ENCODE results near the gene GATA6. TPM values are rescaled to one million over a fixed set of nuclear protein-coding genes. Genes with fewer than 3 reads are reported as not detected.

The GATA6 gene
- total RNA-seq, 1 experiment from 2014 or later: 3.3 TPM

DNA sequence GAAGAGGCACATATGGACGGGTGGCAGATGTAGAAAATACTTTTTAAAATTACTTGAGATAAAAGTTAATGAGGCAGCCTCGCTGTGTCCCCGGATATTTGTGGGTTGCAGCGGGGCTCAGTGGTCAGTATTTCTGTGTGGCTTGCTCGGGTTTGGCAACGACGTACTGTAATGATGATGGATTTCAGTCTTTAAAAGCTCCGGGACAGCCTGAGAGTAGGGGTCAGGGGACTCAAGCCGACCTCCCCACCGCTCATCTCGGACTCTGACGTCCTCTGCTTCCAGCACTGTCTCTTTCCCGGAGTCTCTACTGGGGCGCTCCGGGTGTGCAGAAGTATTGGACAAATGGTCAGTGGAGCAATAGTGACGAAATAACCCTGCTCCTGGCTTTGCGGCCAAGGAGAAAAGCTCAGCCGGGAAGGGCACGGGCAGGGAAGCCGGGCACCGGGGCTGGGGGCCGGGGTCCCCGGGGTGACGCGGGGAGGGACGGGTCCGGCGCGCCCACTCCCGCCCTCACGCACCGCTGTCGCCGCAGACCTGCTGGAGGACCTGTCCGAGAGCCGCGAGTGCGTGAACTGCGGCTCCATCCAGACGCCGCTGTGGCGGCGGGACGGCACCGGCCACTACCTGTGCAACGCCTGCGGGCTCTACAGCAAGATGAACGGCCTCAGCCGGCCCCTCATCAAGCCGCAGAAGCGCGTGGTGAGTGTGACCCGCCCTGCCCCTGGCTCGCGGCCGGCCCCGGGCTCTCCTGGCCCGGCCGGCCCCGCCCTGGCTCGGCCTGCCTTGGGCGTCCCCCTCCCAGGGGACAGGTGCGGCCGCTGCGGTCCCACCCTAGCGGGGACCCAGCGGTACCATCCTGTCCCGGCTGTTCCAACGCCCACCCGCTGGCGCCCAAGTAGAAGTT, 7.3 kb downstream of the GATA6 start:
- intact Hi-C loops (cut with micrococcal nuclease): no loop called here
- no peak for TF ChIP-seq EZH2phosphoT487 (IDR thresholded peaks at IDR 0.05; ENCODE audit: borderline replicate concordance)
- no peak for TF ChIP-seq ATF3 (IDR thresholded peaks at IDR 0.05)
- TF ChIP-seq SIN3A (IDR thresholded peaks at IDR 0.05; ENCODE audit: low read depth): no peak
- no peak for TF ChIP-seq SRF (IDR thresholded peaks at IDR 0.05; ENCODE audit: low read depth)
- no peak for TF ChIP-seq SP1 (IDR thresholded peaks at IDR 0.05; ENCODE audit: low read depth)
- TF ChIP-seq POLR2AphosphoS5 (IDR thresholded peaks at IDR 0.05; ENCODE audit: low read depth, low read length): no peak
- no peak for TF ChIP-seq MAX (IDR thresholded peaks at IDR 0.05)
- DNase-seq (ENCODE audit: low read depth, low spot score): no peak
- H3K4me1 ChIP-seq (ENCODE audit: control insufficient read depth in 1 of 2, insufficient read depth in 2 of 2, low read length in 2 of 2): no peaks in the 10 kb centered on the region
- ChIA-PET CTCF (no interaction called here), POLR2A (no interaction called here), RAD21 (ENCODE audit: low non-redundant PET in 1 of 2, low total read pairs in 2 of 2, uncharacterized antibody in 2 of 2, unreplicated experiment in 2 of 2) (no interaction called here)
- ATAC-seq: no peak
- H3K9ac ChIP-seq (ENCODE audit: low read length): no peak overlapping the region
- peaks cover 0 to 14% of the 10 kb centered on the region in 2 experiments; a peak in 1 of 4 replicates for H3K36me3 ChIP-seq (ENCODE audit: control insufficient read depth in 1 of 2, insufficient read depth in 2 of 2, low read length in 2 of 2)
- H4K20me1 ChIP-seq (ENCODE audit: insufficient read depth): no peaks in the 10 kb centered on the region
- no peaks in the 10 kb centered on the region for H3K27me3 ChIP-seq (ENCODE audit: insufficient read depth, low read length)
- no peaks in the 10 kb centered on the region for H3K9me3 ChIP-seq (ENCODE audit: control insufficient read depth in 1 of 2, insufficient read depth in 1 of 2, low read depth in 1 of 2, low read length in 2 of 2)
- H3K4me3 ChIP-seq (replicated peaks in 1 of 2; ENCODE audit: low read depth in 1 of 2, low read length in 2 of 2): no peak overlapping the region
- H3K4me2 ChIP-seq (ENCODE audit: low read length): no peak overlapping the region
- no peaks in the 10 kb centered on the region for H3K79me2 ChIP-seq (ENCODE audit: insufficient read depth, low read length)
- H3K9me2 ChIP-seq (ENCODE audit: insufficient read depth): no peaks in the 10 kb centered on the region
- no TSS peak for BruUV-seq (replicated peaks)
- no peak overlapping the region for H2AFZ ChIP-seq (ENCODE audit: low read depth, low read length, poor library complexity, severe bottlenecking)
- H3K27ac ChIP-seq (ENCODE audit: low read depth, low read length): no peak overlapping the region

GRCh38 chr18:22177327-22177871, 8.0 kb downstream of the GATA6 start:
- RAD21 ChIA-PET (ENCODE audit: low non-redundant PET in 1 of 2, low total read pairs in 2 of 2, uncharacterized antibody in 2 of 2, unreplicated experiment in 2 of 2): no interaction called here
- intact Hi-C loops (cut with micrococcal nuclease): no loop called here
- DNase-seq (ENCODE audit: low read depth, low spot score) (no peak), ATAC-seq (no peak)
- Histone ChIP-seq H3K36me3 (ENCODE audit: control insufficient read depth in 1 of 2, insufficient read depth in 2 of 2, low read length in 2 of 2) (peaks cover 0 to 17% of the 10 kb centered on the region in 2 experiments; a peak in 1 of 4 replicates), H3K27ac (ENCODE audit: low read depth, low read length) (no peak overlapping the region), H2AFZ (ENCODE audit: low read depth, low read length, poor library complexity, severe bottlenecking) (no peak overlapping the region), H3K9ac (ENCODE audit: low read length) (no peak overlapping the region), H3K4me3 (replicated peaks in 1 of 2; ENCODE audit: low read depth in 1 of 2, low read length in 2 of 2) (no peak overlapping the region), H4K20me1 (ENCODE audit: insufficient read depth) (no peaks in the 10 kb centered on the region), H3K9me2 (ENCODE audit: insufficient read depth) (no peaks in the 10 kb centered on the region), H3K79me2 (ENCODE audit: insufficient read depth, low read length) (no peaks in the 10 kb centered on the region), H3K9me3 (ENCODE audit: control insufficient read depth in 1 of 2, insufficient read depth in 1 of 2, low read depth in 1 of 2, low read length in 2 of 2) (no peaks in the 10 kb centered on the region), H3K4me2 (ENCODE audit: low read length) (no peak overlapping the region), H3K27me3 (ENCODE audit: insufficient read depth, low read length) (no peaks in the 10 kb centered on the region), H3K4me1 (ENCODE audit: control insufficient read depth in 1 of 2, insufficient read depth in 2 of 2, low read length in 2 of 2) (no peaks in the 10 kb centered on the region)
- BruUV-seq (replicated peaks): no TSS peak
- POLR2A ChIA-PET: no interaction called here
- CTCF ChIA-PET: no interaction called here
- TF ChIP-seq, protein P1, sequence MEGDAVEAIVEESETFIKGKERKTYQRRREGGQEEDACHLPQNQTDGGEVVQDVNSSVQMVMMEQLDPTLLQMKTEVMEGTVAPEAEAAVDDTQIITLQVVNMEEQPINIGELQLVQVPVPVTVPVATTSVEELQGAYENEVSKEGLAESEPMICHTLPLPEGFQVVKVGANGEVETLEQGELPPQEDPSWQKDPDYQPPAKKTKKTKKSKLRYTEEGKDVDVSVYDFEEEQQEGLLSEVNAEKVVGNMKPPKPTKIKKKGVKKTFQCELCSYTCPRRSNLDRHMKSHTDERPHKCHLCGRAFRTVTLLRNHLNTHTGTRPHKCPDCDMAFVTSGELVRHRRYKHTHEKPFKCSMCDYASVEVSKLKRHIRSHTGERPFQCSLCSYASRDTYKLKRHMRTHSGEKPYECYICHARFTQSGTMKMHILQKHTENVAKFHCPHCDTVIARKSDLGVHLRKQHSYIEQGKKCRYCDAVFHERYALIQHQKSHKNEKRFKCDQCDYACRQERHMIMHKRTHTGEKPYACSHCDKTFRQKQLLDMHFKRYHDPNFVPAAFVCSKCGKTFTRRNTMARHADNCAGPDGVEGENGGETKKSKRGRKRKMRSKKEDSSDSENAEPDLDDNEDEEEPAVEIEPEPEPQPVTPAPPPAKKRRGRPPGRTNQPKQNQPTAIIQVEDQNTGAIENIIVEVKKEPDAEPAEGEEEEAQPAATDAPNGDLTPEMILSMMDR (IDR thresholded peaks at IDR 0.05 in 2 of 3, conservative IDR thresholded peaks at IDR 0.05 in 1 of 3; ENCODE audit: borderline replicate concordance in 1 of 3, insufficient read depth in 1 of 3, low read depth in 2 of 3, low read length in 2 of 3): no peak
- TF ChIP-seq RAD21 (IDR thresholded peaks at IDR 0.05; ENCODE audit: low read depth) (no peak), EGR1 (IDR thresholded peaks at IDR 0.05; ENCODE audit: low read depth) (no peak), MAX (IDR thresholded peaks at IDR 0.05) (no peak), ATF3 (IDR thresholded peaks at IDR 0.05) (no peak), CBX3 (IDR thresholded peaks at IDR 0.05; ENCODE audit: low read depth) (no peak)

Measured in HCT116 (cell line).